SH-SY5Y (cell line): ENCODE measurements around the gene UNKL.

ENCODE experiments used
- GATA2 ChIP-seq: IDR thresholded peaks from 2 replicates; pipeline ENCODE4 v1.6.1; 2011; ENCODE audit warnings: mild to moderate bottlenecking, low read depth, low read length
- GATA3 ChIP-seq: IDR thresholded peaks from 2 replicates; pipeline ENCODE4 v1.6.1; 2011; ENCODE audit warnings: low read depth, mild to moderate bottlenecking, low read length, moderate library complexity

The UNKL gene

GRCh38 chr16:1313721-1314369 lies 100.7 kb downstream of the UNKL start:
- TF ChIP-seq GATA3 (no peak), GATA2 (no peak)
